IMR-90 (cell line): ENCODE data around the gene METTL22.

Experiments used
- FOS ChIP-seq: fragments of 150-350 bp; IDR thresholded peaks from 2 replicates; pipeline ENCODE4 v1.6.1; 2016; ENCODE audit warnings: low read depth, low read length
- POLR2A ChIP-seq: IDR thresholded peaks from 2 replicates; pipeline ENCODE4 v1.6.1; 2012; ENCODE audit warnings: mild to moderate bottlenecking, low read depth, low read length
- RAD21 ChIP-seq: IDR thresholded peaks from 2 replicates; pipeline ENCODE4 v1.6.1; 2012; ENCODE audit warnings: low read length, improper control_type of control experiment
- TF ChIP-seq, protein P1 (sequence below): conservative IDR thresholded peaks from 2 replicates; pipeline ENCODE4 v1.5.1; 2012; ENCODE audit warnings: mild to moderate bottlenecking, low read depth, low read length, improper control_type of control experiment

DNA sequence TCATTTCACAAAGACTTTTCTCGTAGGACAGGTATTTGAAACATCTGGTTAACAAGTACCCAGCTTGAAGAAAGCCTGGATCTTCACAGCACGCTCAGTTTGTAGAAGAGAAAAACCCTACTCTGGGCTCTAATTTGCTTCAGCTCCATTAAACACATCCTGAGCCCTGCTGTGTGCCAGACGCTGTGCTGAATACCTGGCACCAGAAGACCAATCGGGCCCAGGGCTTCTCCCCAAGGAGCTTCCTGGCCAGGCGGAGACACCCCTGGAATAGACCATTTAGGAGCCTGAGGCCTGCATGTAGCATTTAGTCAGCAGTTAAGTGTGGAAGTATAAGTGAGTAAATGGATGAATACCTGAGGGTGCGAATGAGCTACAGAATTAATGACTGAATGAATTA, 44.0 kb downstream of the METTL22 start:
- TF ChIP-seq POLR2A (no peak), RAD21 (no peak), FOS (no peak)
- TF ChIP-seq, protein P1, sequence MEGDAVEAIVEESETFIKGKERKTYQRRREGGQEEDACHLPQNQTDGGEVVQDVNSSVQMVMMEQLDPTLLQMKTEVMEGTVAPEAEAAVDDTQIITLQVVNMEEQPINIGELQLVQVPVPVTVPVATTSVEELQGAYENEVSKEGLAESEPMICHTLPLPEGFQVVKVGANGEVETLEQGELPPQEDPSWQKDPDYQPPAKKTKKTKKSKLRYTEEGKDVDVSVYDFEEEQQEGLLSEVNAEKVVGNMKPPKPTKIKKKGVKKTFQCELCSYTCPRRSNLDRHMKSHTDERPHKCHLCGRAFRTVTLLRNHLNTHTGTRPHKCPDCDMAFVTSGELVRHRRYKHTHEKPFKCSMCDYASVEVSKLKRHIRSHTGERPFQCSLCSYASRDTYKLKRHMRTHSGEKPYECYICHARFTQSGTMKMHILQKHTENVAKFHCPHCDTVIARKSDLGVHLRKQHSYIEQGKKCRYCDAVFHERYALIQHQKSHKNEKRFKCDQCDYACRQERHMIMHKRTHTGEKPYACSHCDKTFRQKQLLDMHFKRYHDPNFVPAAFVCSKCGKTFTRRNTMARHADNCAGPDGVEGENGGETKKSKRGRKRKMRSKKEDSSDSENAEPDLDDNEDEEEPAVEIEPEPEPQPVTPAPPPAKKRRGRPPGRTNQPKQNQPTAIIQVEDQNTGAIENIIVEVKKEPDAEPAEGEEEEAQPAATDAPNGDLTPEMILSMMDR = no peak
